RWPE1 (cell line): ENCODE results near the gene MGAT4B.

Source experiments
- CTCF ChIA-PET: fragments of 350-600 bp; sonication (Branson Sonifier 250); formaldehyde crosslinking; extraction: SDS; loops from one replicate; lab custom pipeline; 2021; lab: Yijun Ruan, JAX
- POLR2A ChIA-PET: fragments of 400-600 bp; formaldehyde crosslinking; extraction: SDS; loops from one replicate; lab custom pipeline; 2020; ENCODE audit warnings: antibody characterized with exemption; ENCODE audit not compliant: low non-redundant PET; lab: Yijun Ruan, JAX
- DNase-seq: peaks from one replicate; pipeline ENCODE4 v3.0.0; 2012; ENCODE audit warnings: low spot score
- H3K27ac ChIP-seq: fragments of 450-650 bp; 2 replicates; pipeline ENCODE4 v1.5.1; 2017
- CTCF ChIP-seq: fragments of 450-650 bp; conservative IDR thresholded peaks from 2 replicates; pipeline ENCODE4 v1.5.1; 2017; ENCODE audit warnings: low read depth, mild to moderate bottlenecking

Gene MGAT4B

DNA sequence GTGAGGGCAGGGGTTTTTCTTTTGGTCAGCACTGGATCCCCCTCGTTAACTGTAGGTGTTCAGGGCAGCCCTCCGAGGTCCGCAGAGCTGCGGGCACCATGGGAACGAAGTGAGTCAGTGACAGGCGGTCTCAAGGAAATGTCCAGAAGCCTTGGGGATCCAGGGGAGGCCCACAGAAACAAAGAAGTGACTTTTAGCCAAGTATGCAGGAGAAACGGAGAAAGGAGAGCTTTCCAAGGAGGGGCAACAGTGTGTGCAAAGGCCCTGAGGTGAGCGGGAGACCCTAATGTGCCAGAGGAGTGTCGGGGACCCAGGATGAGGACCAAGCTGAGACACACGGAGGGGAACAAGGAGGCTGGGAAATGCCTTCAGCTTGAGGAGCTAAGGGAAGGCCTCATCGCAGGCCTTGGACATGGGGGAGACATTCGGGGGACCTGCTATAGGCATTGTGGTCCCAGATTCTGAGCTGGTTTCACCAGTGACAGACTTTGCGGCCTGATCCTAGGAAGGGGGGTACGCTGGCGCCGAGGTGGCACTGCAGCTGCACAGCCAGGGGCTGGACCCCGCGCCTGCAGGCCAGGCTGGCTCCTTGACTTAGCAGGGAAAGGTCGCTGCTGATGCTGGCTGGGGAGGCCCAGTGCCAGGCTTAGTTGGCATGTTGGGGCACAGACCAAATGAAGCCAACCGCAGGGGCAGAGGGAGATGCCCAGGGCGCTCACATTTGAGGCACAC, 9.6 kb downstream of the MGAT4B start:
- peak overlapping the region; percentile 86 for H3K27ac ChIP-seq
- no peak for DNase-seq
- ChIA-PET CTCF (interaction anchor here (1.1 to 7.0 kb wide), 3 partner anchors 17 to 34 kb away, joined by 3 to 39 read pairs (median 3); no protein-coding TSS in a partner anchor), POLR2A (interaction anchor here (0.7 kb wide), 1 partner anchor 24 kb away, joined by 4 read pairs; the partner anchor contains the start of gene SQSTM1)
- TF ChIP-seq CTCF: no peak

DNA sequence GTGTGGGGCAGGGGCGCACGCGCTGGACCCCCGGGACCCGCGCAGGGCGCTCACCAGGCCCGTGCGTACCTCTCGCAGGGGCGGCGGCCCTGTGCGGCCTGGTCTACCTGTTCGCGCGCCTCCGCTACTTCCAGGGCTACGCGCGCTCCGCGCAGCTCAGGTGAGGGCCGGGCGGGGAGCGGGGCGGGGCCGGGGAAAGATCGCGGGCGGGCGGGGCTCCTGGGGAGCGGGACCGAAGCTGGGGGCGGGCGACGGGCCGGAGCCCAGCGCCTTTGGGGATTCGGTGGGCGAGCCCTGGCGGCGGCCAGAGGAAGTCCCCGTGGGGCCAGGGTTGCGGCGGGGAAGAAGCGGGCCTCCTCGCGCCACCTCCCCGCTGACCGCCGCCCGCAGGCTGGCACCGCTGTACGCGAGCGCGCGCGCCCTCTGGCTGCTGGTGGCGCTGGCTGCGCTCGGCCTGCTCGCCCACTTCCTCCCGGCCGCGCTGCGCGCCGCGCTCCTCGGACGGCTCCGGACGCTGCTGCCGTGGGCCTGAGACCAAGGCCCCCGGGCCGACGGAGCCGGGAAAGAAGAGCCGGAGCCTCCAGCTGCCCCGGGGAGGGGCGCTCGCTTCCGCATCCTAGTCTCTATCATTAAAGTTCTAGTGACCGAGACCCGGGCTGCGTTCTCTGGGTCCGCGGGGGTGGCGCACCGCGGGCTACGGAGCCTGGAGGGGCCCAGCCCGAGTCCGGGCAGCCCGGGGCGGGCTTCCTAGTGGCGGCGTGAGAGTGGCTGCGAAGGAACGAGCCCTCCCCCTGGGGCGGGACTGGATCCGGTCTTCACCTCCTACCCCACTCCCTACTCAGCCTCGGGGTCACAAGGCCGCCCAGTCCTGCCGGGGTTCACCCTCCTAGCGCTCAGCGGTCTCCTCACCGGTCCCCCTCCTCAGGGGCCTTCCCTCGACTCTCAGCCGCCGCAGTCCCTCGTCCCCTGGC, 10.5 kb downstream of the MGAT4B start:
- peak; percentile 80 for DNase-seq
- POLR2A ChIA-PET: interaction anchor here (0.7 to 0.8 kb wide), 2 partner anchors 9 to 25 kb away, joined by 4 read pairs; partner anchors contain the start of gene SQSTM1
- CTCF ChIA-PET: interaction anchor here (0.6 to 7.0 kb wide), 6 partner anchors 16 to 173 kb away, joined by 3 to 39 read pairs (median 3); no protein-coding TSS in a partner anchor
- peak; percentile 95 for TF ChIP-seq CTCF
- peak overlapping the region; percentile 86 for H3K27ac ChIP-seq

DNA sequence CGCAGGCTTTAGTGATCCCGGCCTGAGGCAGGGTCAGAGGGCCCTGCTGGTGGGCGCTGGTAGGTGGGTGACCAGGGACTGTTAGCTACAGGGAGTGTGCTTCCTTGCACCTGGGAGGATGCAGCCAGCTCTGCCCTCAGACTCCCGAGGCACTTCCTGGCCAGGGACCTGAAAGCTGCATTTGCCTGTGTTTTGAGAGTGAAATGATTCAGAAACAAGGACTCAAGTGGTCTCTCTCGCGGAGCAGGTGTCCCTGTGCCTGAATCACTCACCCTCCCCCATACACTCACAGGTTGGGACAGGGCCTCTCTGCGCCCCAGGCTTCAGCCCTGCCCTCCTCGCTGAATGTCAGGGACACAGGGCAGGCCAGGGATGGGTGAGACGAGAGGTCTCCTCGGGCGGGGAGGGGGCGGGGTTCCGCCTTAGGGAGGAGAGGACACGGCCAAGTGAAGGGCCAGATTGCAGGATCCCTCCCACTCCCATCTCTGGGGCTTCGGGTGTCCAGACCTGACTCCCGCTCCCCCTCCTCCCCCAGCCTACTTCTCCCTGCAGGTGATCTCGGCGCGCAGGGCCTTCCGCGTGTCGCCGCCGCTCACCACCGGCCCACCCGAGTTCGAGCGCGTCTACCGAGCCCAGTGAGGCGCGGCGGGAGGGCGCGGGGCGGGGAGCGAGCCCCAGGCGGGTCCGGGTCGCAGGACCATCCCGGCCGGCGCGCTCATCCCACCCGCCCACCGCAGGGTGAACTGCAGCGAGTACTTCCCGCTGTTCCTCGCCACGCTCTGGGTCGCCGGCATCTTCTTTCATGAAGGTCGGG, 11.4 kb downstream of the MGAT4B start:
- no peak for TF ChIP-seq CTCF
- peak overlapping the region; percentile 86 for H3K27ac ChIP-seq
- CTCF ChIA-PET: interaction anchor here (0.6 to 7.0 kb wide), 4 partner anchors 32 to 173 kb away, joined by 3 to 39 read pairs (median 4); no protein-coding TSS in a partner anchor
- POLR2A ChIA-PET: interaction anchor here (0.6 to 0.8 kb wide), 4 partner anchors 10 to 423 kb away, joined by 3 to 5 read pairs (median 4); no protein-coding TSS in a partner anchor
- DNase-seq: peak; percentile 40

GRCh38 chr5:179794575-179794974, 12.1 kb downstream of the MGAT4B start:
- no peak for DNase-seq
- TF ChIP-seq CTCF: no peak
- H3K27ac ChIP-seq: peak overlapping the region; percentile 86
- ChIA-PET CTCF (interaction anchor here (1.2 to 7.0 kb wide), 2 partner anchors 21 to 31 kb away, joined by 3 to 39 read pairs; no protein-coding TSS in a partner anchor), POLR2A (interaction anchor here (0.6 to 0.7 kb wide), 3 partner anchors 12 to 423 kb away, joined by 3 to 5 read pairs (median 4); no protein-coding TSS in a partner anchor)

- peak overlapping the region; percentile 86 for H3K27ac ChIP-seq
- DNase-seq: no peak
- ChIA-PET POLR2A (interaction anchor here (1.0 kb wide), 1 partner anchor 31 kb away, joined by 3 read pairs; no protein-coding TSS in a partner anchor), CTCF (interaction anchor here (1.2 to 7.0 kb wide), 2 partner anchors 20 to 31 kb away, joined by 3 to 39 read pairs; no protein-coding TSS in a partner anchor)
- TF ChIP-seq CTCF: no peak
Measured at GRCh38 chr5:179794171-179794570, 12.5 kb downstream of the MGAT4B start.
